GM12891 (cell line): ENCODE measurements around the gene KCNAB1.

Experiments used
- DNase-seq: peaks from one replicate; pipeline ENCODE4 v3.0.0; 2011; ENCODE audit warnings: low spot score; ENCODE audit not compliant: insufficient read length
- FAIRE-seq: peaks from 2 replicates; lab custom pipeline; 2011; peaks lifted over from hg19 to GRCh38; lab: Jason Lieb, UNC
- PAX5 ChIP-seq: IDR thresholded peaks from 2 replicates; pipeline ENCODE4 v1.6.1; 2011; ENCODE audit warnings: low read length, moderate library complexity, mild to moderate bottlenecking; ENCODE audit not compliant: insufficient read depth, severe bottlenecking
- POLR2A ChIP-seq: IDR thresholded peaks from 2 replicates; pipeline ENCODE4 v1.6.1; 2011; ENCODE audit warnings: low read depth, low read length, control low read depth
- POLR2AphosphoS5 ChIP-seq: IDR thresholded peaks from 2 replicates; pipeline ENCODE4 v1.6.1; 2011; ENCODE audit warnings: low read depth, low read length, control low read depth
- POU2F2 ChIP-seq: IDR thresholded peaks from 2 replicates; pipeline ENCODE4 v1.6.1; 2011; ENCODE audit warnings: low read depth, mild to moderate bottlenecking, control low read depth, low read length, moderate library complexity
- SPI1 ChIP-seq: IDR thresholded peaks from 2 replicates; pipeline ENCODE4 v1.6.1; 2011; ENCODE audit warnings: low read depth, low read length, control low read depth
- TAF1 ChIP-seq: IDR thresholded peaks from 2 replicates; pipeline ENCODE4 v1.6.1; 2011; ENCODE audit warnings: low read depth, low read length, control low read depth

Gene KCNAB1

GRCh38 chr3:156305672-156306071 lies 185.3 kb downstream of the KCNAB1 start:
- no peak for TF ChIP-seq POLR2AphosphoS5
- TF ChIP-seq TAF1, result no peak
- TF ChIP-seq PAX5, result no peak
- no peak for TF ChIP-seq POU2F2
- TF ChIP-seq SPI1, result no peak
- TF ChIP-seq POLR2A, result no peak
- no peak for DNase-seq
- no peak for FAIRE-seq

- FAIRE-seq (no peak), DNase-seq (no peak)
- TF ChIP-seq PAX5 (no peak), SPI1 (no peak), TAF1 (no peak), POLR2A (no peak), POU2F2 (no peak), POLR2AphosphoS5 (no peak)
These were observed 187.3 kb downstream of the KCNAB1 start for GRCh38 chr3:156307704-156308103.

- TF ChIP-seq PAX5, result no peak
- no peak for TF ChIP-seq POLR2A
- no peak for TF ChIP-seq POU2F2
- no peak for TF ChIP-seq TAF1
- TF ChIP-seq POLR2AphosphoS5, result no peak
- TF ChIP-seq SPI1, result no peak
- DNase-seq, result no peak
- no peak for FAIRE-seq
These were observed 191.1 kb downstream of the KCNAB1 start for GRCh38 chr3:156311431-156311830.

- no peak for TF ChIP-seq SPI1
- no peak for TF ChIP-seq TAF1
- TF ChIP-seq POLR2A, result no peak
- no peak for TF ChIP-seq POLR2AphosphoS5
- TF ChIP-seq PAX5, result no peak
- TF ChIP-seq POU2F2, result no peak
- DNase-seq, result no peak
- no peak for FAIRE-seq
These were observed 191.6 kb downstream of the KCNAB1 start for GRCh38 chr3:156311930-156312329.

- no peak for FAIRE-seq
- DNase-seq, result no peak
These were observed 195.7 kb downstream of the KCNAB1 start for GRCh38 chr3:156316076-156316475.

GRCh38 chr3:156317462-156318074 lies 197.2 kb downstream of the KCNAB1 start:
- no peak for DNase-seq
- no peak for TF ChIP-seq SPI1
- no peak for TF ChIP-seq POLR2AphosphoS5
- TF ChIP-seq PAX5, result no peak
- TF ChIP-seq POU2F2, result no peak
- no peak for TF ChIP-seq TAF1
- TF ChIP-seq POLR2A, result no peak
- no peak for FAIRE-seq

More at GRCh38 chr3:156316076-156316475, 195.7 kb downstream of the KCNAB1 start:
- TF ChIP-seq POLR2A, result no peak
- no peak for TF ChIP-seq SPI1
- no peak for TF ChIP-seq PAX5
- TF ChIP-seq POLR2AphosphoS5, result no peak
- no peak for TF ChIP-seq POU2F2
- TF ChIP-seq TAF1, result no peak

- TF ChIP-seq POLR2A, result no peak
- no peak for TF ChIP-seq TAF1
- TF ChIP-seq PAX5, result no peak
- TF ChIP-seq POU2F2, result no peak
- TF ChIP-seq SPI1, result no peak
- no peak for TF ChIP-seq POLR2AphosphoS5
- DNase-seq, result no peak
- FAIRE-seq, result no peak
These were observed 201.6 kb downstream of the KCNAB1 start for GRCh38 chr3:156321945-156322344.

- no peak for TF ChIP-seq TAF1
- no peak for DNase-seq
- FAIRE-seq, result no peak
These were observed 203.1 kb downstream of the KCNAB1 start for GRCh38 chr3:156323466-156323865.

- TF ChIP-seq SPI1 (no peak), TAF1 (no peak), POLR2A (no peak), POLR2AphosphoS5 (no peak), PAX5 (no peak), POU2F2 (no peak)
- FAIRE-seq, result no peak
- DNase-seq, result no peak
These were observed 210.0 kb downstream of the KCNAB1 start for GRCh38 chr3:156330415-156330814.

GRCh38 chr3:156332304-156332703 lies 211.9 kb downstream of the KCNAB1 start:
- TF ChIP-seq TAF1 (no peak), POU2F2 (no peak), PAX5 (no peak), POLR2AphosphoS5 (no peak), POLR2A (no peak), SPI1 (no peak)
- FAIRE-seq (no peak), DNase-seq (no peak)
